Colonic mucosa (tissue), 4 donors: ENCODE results near the gene UFC1. TPM values are rescaled to one million over a fixed set of nuclear protein-coding genes. Genes with fewer than 3 reads are reported as not detected.

Experiments
- DNase-seq: peaks from one replicate; pipeline ENCODE4 v3.0.0-alpha.2; 2020
- H3K27ac ChIP-seq: fragments of 200-600 bp; one replicate; pipeline ENCODE4 v1.8.0; 2021
- H3K27me3 ChIP-seq: fragments of 200-600 bp; one replicate; pipeline ENCODE4 v1.8.0; 2021
- H3K36me3 ChIP-seq: fragments of 200-600 bp; one replicate; pipeline ENCODE4 v1.8.0; 2021
- H3K4me1 ChIP-seq: fragments of 200-600 bp; one replicate; pipeline ENCODE4 v1.8.0; 2021; ENCODE audit warnings: mild to moderate bottlenecking
- H3K4me3 ChIP-seq: fragments of 200-600 bp; one replicate; pipeline ENCODE4 v1.8.0; 2021
- H3K9ac ChIP-seq, 2 donors: one replicate each; pipeline ENCODE4 v1.7.0; 2013; ENCODE audit warnings: control low read depth in 2 of 2, low read depth in 2 of 2, low read length in 2 of 2
- H3K9me3 ChIP-seq: fragments of 200-600 bp; one replicate; pipeline ENCODE4 v1.8.0; 2021
- CTCF ChIP-seq: fragments of 200-600 bp; IDR thresholded peaks from one replicate; pipeline ENCODE4 v1.8.0; 2022; ENCODE audit warnings: antibody characterized with exemption, mild to moderate bottlenecking
- intact Hi-C: fragments of 100-400 bp; cut with DNase I; formaldehyde crosslinking; loops from one replicate; pipeline ENCODE4 v1.14.1; 2022
- total RNA-seq, 2 donors: library from RNA; stranded (reverse); fragmentation: NEBNext Ultra II Directional in 1 of 2; extraction: Animal tissue kit (Norgen Biotek cat#: 25700) in 1 of 2; gene quantifications; one replicate each; pipeline ENCODE4 v1.2.1, GENCODE V29; 2021
- donor health status: healthy.
- donor health status: DM: no; HTN: no; CAD: no.
- donor health status: DM: no; HTN: no; CAD: no.

The UFC1 gene
- total RNA-seq, 2 donors from 2014 or later, result 94.2 to 111 TPM

GRCh38 chr1:161195171-161195570 lies 41.4 kb downstream of the UFC1 start:
- H3K9ac ChIP-seq, result peak overlapping the region in 1 of 2 donors; percentile 31
- intact Hi-C loops, result loop anchor here (10.0 kb wide), 2 partner anchors 110 to 190 kb away; partner anchors contain the start of gene MPZ
- H3K4me3 ChIP-seq, result no peak overlapping the region
- no peaks in the 10 kb centered on the region for H3K27me3 ChIP-seq
- DNase-seq, result no peak
- H3K4me1 ChIP-seq, result no peaks in the 10 kb centered on the region
- H3K36me3 ChIP-seq, result no peaks in the 10 kb centered on the region
- no peaks in the 10 kb centered on the region for H3K9me3 ChIP-seq
- TF ChIP-seq CTCF, result no peak
- no peak overlapping the region for H3K27ac ChIP-seq

- intact Hi-C loops, result loop anchor here (10.0 kb wide), 2 partner anchors 109 to 189 kb away; partner anchors contain the start of gene MPZ
- TF ChIP-seq CTCF, result no peak
- H3K4me3 ChIP-seq, result no peak overlapping the region
- no peaks in the 10 kb centered on the region for H3K27me3 ChIP-seq
- no peaks in the 10 kb centered on the region for H3K36me3 ChIP-seq
- H3K9me3 ChIP-seq, result no peaks in the 10 kb centered on the region
- H3K9ac ChIP-seq, result peak overlapping the region in 1 of 2 donors; percentile 3
- no peak overlapping the region for H3K27ac ChIP-seq
- no peaks in the 10 kb centered on the region for H3K4me1 ChIP-seq
- DNase-seq, result no peak
These were observed 42.3 kb downstream of the UFC1 start for GRCh38 chr1:161196111-161196510.

DNA sequence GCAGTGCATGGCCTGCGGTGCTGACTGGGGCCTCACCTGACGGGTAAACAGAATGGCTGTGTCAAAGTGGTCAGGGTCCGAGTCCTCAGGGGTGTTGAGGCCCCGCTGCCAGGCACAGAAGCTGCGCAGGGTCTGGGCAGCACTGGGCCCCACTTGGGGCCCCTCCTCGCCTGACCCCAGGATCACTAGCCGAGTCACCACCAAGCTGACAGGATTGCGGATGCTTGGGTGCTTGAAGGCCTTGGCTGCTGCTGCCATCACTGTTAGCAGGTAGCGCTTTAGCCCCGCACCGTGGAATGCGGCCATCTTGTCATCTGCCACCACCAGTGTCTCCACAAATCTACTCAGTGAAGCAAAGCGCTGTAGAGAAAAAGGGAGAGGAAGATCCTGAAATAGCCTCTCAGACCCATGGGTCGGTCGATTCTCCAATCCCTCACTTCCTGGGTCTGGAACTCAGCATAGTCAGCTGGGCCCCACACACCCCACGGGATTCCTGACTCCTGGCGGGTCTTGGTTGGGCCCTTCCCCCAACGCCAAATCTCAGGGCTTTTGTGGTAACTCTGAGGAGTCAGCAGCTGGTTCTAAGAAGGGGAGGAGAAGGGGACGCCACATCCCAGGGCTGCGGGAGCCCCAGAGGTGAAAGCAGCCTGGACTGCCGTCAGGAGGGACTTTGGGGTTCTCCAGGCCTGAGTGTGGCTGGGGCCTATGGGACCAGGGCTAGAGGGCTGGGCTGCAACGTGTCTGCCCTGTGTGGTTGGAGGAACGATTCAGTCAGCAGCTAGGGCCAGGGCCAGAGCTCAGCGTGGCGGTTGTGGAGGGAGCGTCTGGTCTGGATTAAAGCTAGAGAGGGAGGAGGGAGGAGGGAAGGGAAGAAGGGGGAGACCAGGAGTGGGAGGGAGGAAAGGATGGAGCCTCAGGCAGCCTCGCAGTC lies 43.0 kb downstream of the UFC1 start:
- no peak for DNase-seq
- intact Hi-C loops, result loop anchor here (10.0 kb wide), 2 partner anchors 108 to 188 kb away; partner anchors contain the start of gene MPZ
- Histone ChIP-seq H3K4me3 (peak overlapping the region; percentile 24), H3K27me3 (no peaks in the 10 kb centered on the region), H3K4me1 (no peaks in the 10 kb centered on the region), H3K9ac (peak overlapping the region; percentile 37 to 59), H3K27ac (peak overlapping the region; percentile 23), H3K36me3 (no peaks in the 10 kb centered on the region), H3K9me3 (no peaks in the 10 kb centered on the region)
- no peak for TF ChIP-seq CTCF

DNA sequence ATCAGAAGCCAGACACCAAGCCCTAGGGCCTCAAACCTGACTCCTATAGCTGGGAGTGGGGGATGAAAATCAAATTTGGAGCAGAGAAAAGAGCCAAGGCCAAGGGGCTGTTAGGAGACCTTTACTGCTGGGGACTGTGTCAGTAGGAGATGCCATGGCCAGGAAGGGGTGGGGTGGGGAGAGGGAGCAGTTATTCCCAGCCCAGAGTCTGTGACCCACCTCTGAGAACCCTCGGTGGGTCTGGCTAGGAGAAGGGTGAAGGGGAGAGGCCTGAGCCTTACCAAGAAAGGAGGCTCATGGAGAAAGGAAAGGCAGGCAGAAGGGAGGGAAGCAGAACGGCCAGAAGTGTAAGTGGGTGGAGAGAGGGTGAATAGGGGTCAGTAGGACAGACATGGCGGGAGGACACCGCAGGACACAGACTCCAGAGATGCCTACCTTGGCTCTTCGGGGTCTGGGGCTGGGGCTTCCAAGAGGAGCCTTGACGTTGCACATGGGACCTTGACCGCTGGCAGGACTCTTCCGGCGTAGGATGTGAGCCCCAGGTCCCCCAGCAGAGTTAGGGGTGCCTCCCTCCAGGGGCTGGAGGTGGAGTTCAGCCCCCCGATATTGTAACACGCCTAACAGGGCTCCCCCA lies 43.9 kb downstream of the UFC1 start:
- Histone ChIP-seq H3K36me3 (no peaks in the 10 kb centered on the region), H3K9ac (peak overlapping the region; percentile 40 to 59), H3K4me1 (no peaks in the 10 kb centered on the region), H3K9me3 (no peaks in the 10 kb centered on the region), H3K27ac (peak overlapping the region; percentile 23), H3K27me3 (no peaks in the 10 kb centered on the region), H3K4me3 (peak overlapping the region; percentile 24)
- DNase-seq, result no peak
- no peak for TF ChIP-seq CTCF
- intact Hi-C loops, result loop anchor here (10.0 kb wide), 2 partner anchors 107 to 187 kb away; partner anchors contain the start of gene MPZ

- Histone ChIP-seq H3K4me3 (peak overlapping the region; percentile 24), H3K27me3 (no peaks in the 10 kb centered on the region), H3K9me3 (no peaks in the 10 kb centered on the region), H3K4me1 (no peaks in the 10 kb centered on the region), H3K27ac (peak overlapping the region; percentile 23), H3K9ac (peak overlapping the region; percentile 40 to 47), H3K36me3 (no peaks in the 10 kb centered on the region)
- DNase-seq, result no peak
- intact Hi-C loops, result loop anchor here (10.0 kb wide), 2 partner anchors 106 to 186 kb away; partner anchors contain the start of gene MPZ
- TF ChIP-seq CTCF, result no peak
These were observed 44.6 kb downstream of the UFC1 start for GRCh38 chr1:161198194-161198896.
